ENCODE measurements around the gene DGKB.
"Not testable (repeated sequence)": the region's sequence is repeated elsewhere in the genome, so short reads cannot be mapped to it uniquely, and the experiment has no call there.

The DGKB gene

GRCh38 chr7:14286036-14286435 is 616.5 kb downstream of the DGKB start:
- DNase-seq = no peak

DNA sequence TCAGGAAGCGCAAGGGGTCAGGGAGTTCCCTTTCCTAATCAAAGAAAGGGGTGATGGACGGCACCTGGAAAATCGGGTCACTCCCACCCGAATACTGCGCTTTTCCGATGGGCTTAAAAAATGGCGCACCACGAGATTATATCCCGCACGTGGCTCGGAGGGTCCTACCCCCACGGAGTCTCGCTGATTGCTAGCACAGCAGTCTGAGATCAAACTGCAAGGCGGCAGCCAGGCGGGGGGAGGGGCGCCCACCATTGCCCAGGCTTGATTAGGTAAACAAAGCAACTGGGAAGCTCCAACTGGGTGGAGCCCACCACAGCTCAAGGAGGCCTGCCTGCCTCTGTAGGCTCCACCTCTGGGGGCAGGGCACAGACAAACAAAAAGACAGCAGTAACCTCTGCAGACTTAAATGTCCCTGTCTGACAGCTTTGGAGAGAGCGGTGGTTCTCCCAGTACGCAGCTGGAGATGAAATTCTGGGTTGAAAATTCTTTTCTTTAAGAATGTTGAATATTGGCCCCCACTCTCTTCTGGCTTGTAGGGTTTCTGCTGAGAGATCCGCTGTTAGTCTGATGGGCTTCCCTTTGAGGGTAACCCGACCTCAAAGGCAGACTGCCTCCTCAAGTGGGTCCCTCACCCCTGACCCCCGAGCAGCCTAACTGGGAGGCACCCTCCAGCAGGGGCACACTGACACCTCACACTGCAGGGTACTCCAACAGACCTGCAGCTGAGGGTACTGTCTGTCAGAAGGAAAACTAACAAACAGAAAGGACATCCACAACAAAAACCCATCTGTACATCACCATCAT is 623.3 kb downstream of the DGKB start:
- H3K9me3 ChIP-seq (replicated peaks; ENCODE audit: insufficient read depth, low read length); H2AFZ ChIP-seq (ENCODE audit: low read length); H3K27ac ChIP-seq (ENCODE audit: low read length); DNase-seq; H3K79me2 ChIP-seq (ENCODE audit: low read length); H3K9ac ChIP-seq (ENCODE audit: low read length); H3K9me2 ChIP-seq (replicated peaks; ENCODE audit: insufficient read depth, low read length); H3F3A ChIP-seq (ENCODE audit: insufficient read depth, low read length); H3K4me3 ChIP-seq (ENCODE audit: low read length); H3K4me2 ChIP-seq (ENCODE audit: low read depth, low read length); H3K36me3 ChIP-seq (replicated peaks; ENCODE audit: insufficient read depth, low read length); H4K20me1 ChIP-seq (ENCODE audit: insufficient read depth, low read length); H3K4me1 ChIP-seq (ENCODE audit: low read length); H3K27me3 ChIP-seq (replicated peaks; ENCODE audit: insufficient read depth, low read length): not testable (repeated sequence)

More at GRCh38 chr7:14286036-14286435, 616.5 kb downstream of the DGKB start:
- Histone ChIP-seq H3K9me2 (replicated peaks; ENCODE audit: insufficient read depth, low read length) (no peaks in the 10 kb centered on the region), H2AFZ (ENCODE audit: low read length) (no peak overlapping the region), H3F3A (ENCODE audit: insufficient read depth, low read length) (no peaks in the 10 kb centered on the region), H3K27ac (ENCODE audit: low read length) (no peak overlapping the region), H4K20me1 (ENCODE audit: insufficient read depth, low read length) (no peaks in the 10 kb centered on the region), H3K27me3 (replicated peaks; ENCODE audit: insufficient read depth, low read length) (no peaks in the 10 kb centered on the region), H3K9me3 (replicated peaks; ENCODE audit: insufficient read depth, low read length) (no peaks in the 10 kb centered on the region), H3K4me2 (ENCODE audit: low read depth, low read length) (no peak overlapping the region), H3K9ac (ENCODE audit: low read length) (no peak overlapping the region), H3K79me2 (ENCODE audit: low read length) (no peaks in the 10 kb centered on the region), H3K36me3 (replicated peaks; ENCODE audit: insufficient read depth, low read length) (no peaks in the 10 kb centered on the region), H3K4me1 (ENCODE audit: low read length) (no peaks in the 10 kb centered on the region), H3K4me3 (ENCODE audit: low read length) (no peak overlapping the region)
- no peak for TF ChIP-seq EZH2 (optimal IDR thresholded peaks at IDR 0.05; ENCODE audit: low read depth, low read length)
- no peak for TF ChIP-seq EZH2phosphoT487 (IDR thresholded peaks at IDR 0.05; ENCODE audit: low read length)
- TF ChIP-seq, protein P1, sequence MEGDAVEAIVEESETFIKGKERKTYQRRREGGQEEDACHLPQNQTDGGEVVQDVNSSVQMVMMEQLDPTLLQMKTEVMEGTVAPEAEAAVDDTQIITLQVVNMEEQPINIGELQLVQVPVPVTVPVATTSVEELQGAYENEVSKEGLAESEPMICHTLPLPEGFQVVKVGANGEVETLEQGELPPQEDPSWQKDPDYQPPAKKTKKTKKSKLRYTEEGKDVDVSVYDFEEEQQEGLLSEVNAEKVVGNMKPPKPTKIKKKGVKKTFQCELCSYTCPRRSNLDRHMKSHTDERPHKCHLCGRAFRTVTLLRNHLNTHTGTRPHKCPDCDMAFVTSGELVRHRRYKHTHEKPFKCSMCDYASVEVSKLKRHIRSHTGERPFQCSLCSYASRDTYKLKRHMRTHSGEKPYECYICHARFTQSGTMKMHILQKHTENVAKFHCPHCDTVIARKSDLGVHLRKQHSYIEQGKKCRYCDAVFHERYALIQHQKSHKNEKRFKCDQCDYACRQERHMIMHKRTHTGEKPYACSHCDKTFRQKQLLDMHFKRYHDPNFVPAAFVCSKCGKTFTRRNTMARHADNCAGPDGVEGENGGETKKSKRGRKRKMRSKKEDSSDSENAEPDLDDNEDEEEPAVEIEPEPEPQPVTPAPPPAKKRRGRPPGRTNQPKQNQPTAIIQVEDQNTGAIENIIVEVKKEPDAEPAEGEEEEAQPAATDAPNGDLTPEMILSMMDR (IDR thresholded peaks at IDR 0.05; ENCODE audit: low read length) = no peak

GRCh38 chr7:14275356-14275755 is 627.2 kb downstream of the DGKB start:
- Histone ChIP-seq H3K9me3 (replicated peaks; ENCODE audit: insufficient read depth, low read length) (no peaks in the 10 kb centered on the region), H3K4me2 (ENCODE audit: low read depth, low read length) (no peak overlapping the region), H3K9me2 (replicated peaks; ENCODE audit: insufficient read depth, low read length) (no peaks in the 10 kb centered on the region), H3K79me2 (ENCODE audit: low read length) (no peaks in the 10 kb centered on the region), H3F3A (ENCODE audit: insufficient read depth, low read length) (no peaks in the 10 kb centered on the region), H2AFZ (ENCODE audit: low read length) (no peak overlapping the region), H3K9ac (ENCODE audit: low read length) (no peak overlapping the region), H3K36me3 (replicated peaks; ENCODE audit: insufficient read depth, low read length) (no peaks in the 10 kb centered on the region), H3K27me3 (replicated peaks; ENCODE audit: insufficient read depth, low read length) (no peaks in the 10 kb centered on the region), H3K4me1 (ENCODE audit: low read length) (no peaks in the 10 kb centered on the region), H4K20me1 (ENCODE audit: insufficient read depth, low read length) (no peaks in the 10 kb centered on the region), H3K4me3 (ENCODE audit: low read length) (no peak overlapping the region), H3K27ac (ENCODE audit: low read length) (no peak overlapping the region)
- DNase-seq = no peak
- TF ChIP-seq, protein P1 (IDR thresholded peaks at IDR 0.05; ENCODE audit: low read length) = no peak

GRCh38 chr7:14271441-14271840 is 631.1 kb downstream of the DGKB start:
- no peaks in the 10 kb centered on the region for H3K36me3 ChIP-seq (replicated peaks; ENCODE audit: insufficient read depth, low read length)
- no peaks in the 10 kb centered on the region for H3F3A ChIP-seq (ENCODE audit: insufficient read depth, low read length)
- no peaks in the 10 kb centered on the region for H3K79me2 ChIP-seq (ENCODE audit: low read length)
- TF ChIP-seq, protein P1 (IDR thresholded peaks at IDR 0.05; ENCODE audit: low read length) = no peak
- TF ChIP-seq EZH2 (optimal IDR thresholded peaks at IDR 0.05; ENCODE audit: low read depth, low read length) = no peak
- TF ChIP-seq EZH2phosphoT487 (IDR thresholded peaks at IDR 0.05; ENCODE audit: low read length) = no peak
- no peak overlapping the region for H3K4me2 ChIP-seq (ENCODE audit: low read depth, low read length)
- no peak overlapping the region for H3K9ac ChIP-seq (ENCODE audit: low read length)
- no peaks in the 10 kb centered on the region for H3K9me3 ChIP-seq (replicated peaks; ENCODE audit: insufficient read depth, low read length)
- no peaks in the 10 kb centered on the region for H3K4me1 ChIP-seq (ENCODE audit: low read length)
- no peaks in the 10 kb centered on the region for H3K9me2 ChIP-seq (replicated peaks; ENCODE audit: insufficient read depth, low read length)
- H3K27ac ChIP-seq (ENCODE audit: low read length) = no peak overlapping the region
- no peaks in the 10 kb centered on the region for H3K27me3 ChIP-seq (replicated peaks; ENCODE audit: insufficient read depth, low read length)
- H2AFZ ChIP-seq (ENCODE audit: low read length) = no peak overlapping the region
- no peak overlapping the region for H3K4me3 ChIP-seq (ENCODE audit: low read length)
- DNase-seq = no peak
- H4K20me1 ChIP-seq (ENCODE audit: insufficient read depth, low read length) = no peaks in the 10 kb centered on the region

All from MM.1S (cell line).